ENCODE data around the gene GBX2.

DNA sequence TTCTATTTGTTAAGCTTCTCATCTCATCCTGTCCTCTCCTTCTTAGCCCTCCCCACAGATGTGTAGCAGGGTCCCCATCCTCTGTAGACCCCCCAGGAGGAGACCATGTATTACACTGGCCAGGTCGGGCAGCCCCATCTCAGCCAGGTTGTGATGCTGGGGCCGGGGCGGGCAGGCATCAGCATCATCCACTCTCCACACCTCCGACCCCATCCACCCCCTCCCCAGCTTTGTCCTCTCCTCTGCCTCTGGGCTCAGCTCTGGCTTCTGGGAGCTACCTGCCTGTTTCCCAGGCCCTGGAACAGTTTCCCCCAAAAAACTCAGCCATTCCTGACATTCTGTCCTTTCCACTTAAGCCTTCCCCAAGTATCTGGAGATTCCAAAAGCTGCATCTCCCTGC, 49.2 kb downstream of the GBX2 start:
- TF ChIP-seq, protein P1, sequence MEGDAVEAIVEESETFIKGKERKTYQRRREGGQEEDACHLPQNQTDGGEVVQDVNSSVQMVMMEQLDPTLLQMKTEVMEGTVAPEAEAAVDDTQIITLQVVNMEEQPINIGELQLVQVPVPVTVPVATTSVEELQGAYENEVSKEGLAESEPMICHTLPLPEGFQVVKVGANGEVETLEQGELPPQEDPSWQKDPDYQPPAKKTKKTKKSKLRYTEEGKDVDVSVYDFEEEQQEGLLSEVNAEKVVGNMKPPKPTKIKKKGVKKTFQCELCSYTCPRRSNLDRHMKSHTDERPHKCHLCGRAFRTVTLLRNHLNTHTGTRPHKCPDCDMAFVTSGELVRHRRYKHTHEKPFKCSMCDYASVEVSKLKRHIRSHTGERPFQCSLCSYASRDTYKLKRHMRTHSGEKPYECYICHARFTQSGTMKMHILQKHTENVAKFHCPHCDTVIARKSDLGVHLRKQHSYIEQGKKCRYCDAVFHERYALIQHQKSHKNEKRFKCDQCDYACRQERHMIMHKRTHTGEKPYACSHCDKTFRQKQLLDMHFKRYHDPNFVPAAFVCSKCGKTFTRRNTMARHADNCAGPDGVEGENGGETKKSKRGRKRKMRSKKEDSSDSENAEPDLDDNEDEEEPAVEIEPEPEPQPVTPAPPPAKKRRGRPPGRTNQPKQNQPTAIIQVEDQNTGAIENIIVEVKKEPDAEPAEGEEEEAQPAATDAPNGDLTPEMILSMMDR (IDR thresholded peaks at IDR 0.05), result no peak
- no peak for TF ChIP-seq TCF7L2 (IDR thresholded peaks at IDR 0.05; ENCODE audit: low read depth, low read length)

Measured in Panc1 (cell line).